ENCODE measurements around the gene PDE4C.
A peak's percentile ranks its signal among the peaks of the same experiment; 100 is the strongest.

The PDE4C gene

DNA sequence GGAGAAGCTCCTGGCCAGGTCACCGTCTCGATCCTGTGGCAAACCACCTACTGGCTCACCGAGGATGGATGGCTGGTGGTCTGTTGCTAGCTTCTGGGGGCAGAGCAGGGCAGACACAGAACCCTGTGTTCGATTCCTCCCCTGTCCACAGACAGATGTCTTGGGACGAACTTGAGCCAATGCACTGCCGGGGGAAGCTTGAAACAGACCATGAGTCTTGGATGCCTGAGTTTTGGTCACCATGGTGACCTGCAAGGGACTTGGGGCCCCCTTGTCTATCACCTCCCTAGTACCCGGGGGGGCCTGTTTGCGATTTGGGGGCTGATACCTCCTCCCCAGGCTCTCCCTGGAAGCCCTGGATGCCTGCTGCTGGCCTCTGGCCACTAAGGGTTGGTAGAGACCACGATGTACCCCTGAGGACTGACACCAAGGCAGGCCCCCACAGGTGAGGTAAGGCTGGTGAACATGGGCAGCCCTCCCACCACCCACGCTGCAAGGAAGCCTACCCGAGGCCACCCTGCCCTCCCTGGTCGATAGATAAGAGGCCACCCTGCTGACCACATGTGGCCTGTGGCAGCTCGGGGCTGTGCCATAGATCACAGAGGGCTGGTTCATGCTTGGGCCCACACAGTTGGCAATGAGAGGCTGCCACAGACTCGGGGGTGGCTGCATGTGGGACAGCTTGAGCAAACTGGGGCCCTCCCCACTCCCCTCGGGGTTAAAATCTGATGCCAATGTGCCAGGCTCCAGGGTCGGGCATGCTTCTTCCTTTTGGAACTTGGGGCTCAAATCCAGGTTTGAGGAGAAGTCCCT is 37.3 kb upstream of the PDE4C start:
- Histone ChIP-seq H3K27ac (ENCODE audit: low read depth, low read length) (no peak overlapping the region), H3K4me3 (ENCODE audit: low read length) (no peak overlapping the region), H3K4me1 (ENCODE audit: control insufficient read depth, insufficient read depth, low read length) (no peaks in the 10 kb centered on the region), H3K9ac (ENCODE audit: low read length) (no peak overlapping the region), H3K36me3 (ENCODE audit: control insufficient read depth, insufficient read depth, low read length) (peaks cover 6% of the 10 kb centered on the region), H3K27me3 (ENCODE audit: control insufficient read depth, insufficient read depth, low read length) (no peaks in the 10 kb centered on the region)

- H3K9ac ChIP-seq (ENCODE audit: low read length) = no peak overlapping the region
- H3K4me1 ChIP-seq (ENCODE audit: control insufficient read depth, insufficient read depth, low read length) = no peaks in the 10 kb centered on the region
- H3K27me3 ChIP-seq (ENCODE audit: control insufficient read depth, insufficient read depth, low read length) = no peaks in the 10 kb centered on the region
- peaks cover 6% of the 10 kb centered on the region for H3K36me3 ChIP-seq (ENCODE audit: control insufficient read depth, insufficient read depth, low read length)
- no peak overlapping the region for H3K4me3 ChIP-seq (ENCODE audit: low read length)
- H3K27ac ChIP-seq (ENCODE audit: low read depth, low read length) = no peak overlapping the region
Measured at GRCh38 chr19:18262917-18263316, 36.7 kb upstream of the PDE4C start.

DNA sequence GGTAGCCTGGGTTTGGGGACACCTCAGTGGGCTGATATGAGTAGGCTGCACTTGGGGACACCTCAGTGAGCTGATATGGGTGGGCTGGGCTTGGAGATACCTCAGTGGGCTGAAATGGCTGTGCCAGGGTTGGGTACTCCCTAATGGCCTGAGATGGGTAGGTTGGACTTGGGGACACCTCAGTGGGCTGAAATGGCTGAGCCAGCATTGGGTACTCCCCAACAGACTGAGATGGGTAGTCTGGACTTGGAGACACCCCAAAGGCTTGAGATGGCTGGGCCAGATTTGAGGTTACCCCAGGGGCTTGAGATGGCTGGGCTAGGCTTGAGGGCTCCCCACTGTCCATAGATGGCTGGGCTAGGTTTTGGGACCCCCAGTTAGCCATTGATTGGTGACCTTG is 35.9 kb upstream of the PDE4C start:
- H3K27me3 ChIP-seq (ENCODE audit: control insufficient read depth, insufficient read depth, low read length) = no peaks in the 10 kb centered on the region
- H3K36me3 ChIP-seq (ENCODE audit: control insufficient read depth, insufficient read depth, low read length) = peaks cover 6% of the 10 kb centered on the region
- no peak overlapping the region for H3K27ac ChIP-seq (ENCODE audit: low read depth, low read length)
- H3K9ac ChIP-seq (ENCODE audit: low read length) = no peak overlapping the region
- no peaks in the 10 kb centered on the region for H3K4me1 ChIP-seq (ENCODE audit: control insufficient read depth, insufficient read depth, low read length)
- no peak overlapping the region for H3K4me3 ChIP-seq (ENCODE audit: low read length)

- Histone ChIP-seq H3K27me3 (ENCODE audit: control insufficient read depth, insufficient read depth, low read length) (no peaks in the 10 kb centered on the region), H3K9ac (ENCODE audit: low read length) (no peak overlapping the region), H3K36me3 (ENCODE audit: control insufficient read depth, insufficient read depth, low read length) (peaks cover 1% of the 10 kb centered on the region), H3K4me3 (ENCODE audit: low read length) (no peak overlapping the region), H3K4me1 (ENCODE audit: control insufficient read depth, insufficient read depth, low read length) (no peaks in the 10 kb centered on the region), H3K27ac (ENCODE audit: low read depth, low read length) (no peak overlapping the region)
Measured at GRCh38 chr19:18261474-18261873, 35.2 kb upstream of the PDE4C start.

- H3K4me3 ChIP-seq (ENCODE audit: low read length) = no peak overlapping the region
- H3K9ac ChIP-seq (ENCODE audit: low read length) = no peak overlapping the region
- no peaks in the 10 kb centered on the region for H3K27me3 ChIP-seq (ENCODE audit: control insufficient read depth, insufficient read depth, low read length)
- no peaks in the 10 kb centered on the region for H3K36me3 ChIP-seq (ENCODE audit: control insufficient read depth, insufficient read depth, low read length)
- no peaks in the 10 kb centered on the region for H3K4me1 ChIP-seq (ENCODE audit: control insufficient read depth, insufficient read depth, low read length)
- H3K27ac ChIP-seq (ENCODE audit: low read depth, low read length) = no peak overlapping the region
Measured at GRCh38 chr19:18259893-18260292, 33.7 kb upstream of the PDE4C start.

DNA sequence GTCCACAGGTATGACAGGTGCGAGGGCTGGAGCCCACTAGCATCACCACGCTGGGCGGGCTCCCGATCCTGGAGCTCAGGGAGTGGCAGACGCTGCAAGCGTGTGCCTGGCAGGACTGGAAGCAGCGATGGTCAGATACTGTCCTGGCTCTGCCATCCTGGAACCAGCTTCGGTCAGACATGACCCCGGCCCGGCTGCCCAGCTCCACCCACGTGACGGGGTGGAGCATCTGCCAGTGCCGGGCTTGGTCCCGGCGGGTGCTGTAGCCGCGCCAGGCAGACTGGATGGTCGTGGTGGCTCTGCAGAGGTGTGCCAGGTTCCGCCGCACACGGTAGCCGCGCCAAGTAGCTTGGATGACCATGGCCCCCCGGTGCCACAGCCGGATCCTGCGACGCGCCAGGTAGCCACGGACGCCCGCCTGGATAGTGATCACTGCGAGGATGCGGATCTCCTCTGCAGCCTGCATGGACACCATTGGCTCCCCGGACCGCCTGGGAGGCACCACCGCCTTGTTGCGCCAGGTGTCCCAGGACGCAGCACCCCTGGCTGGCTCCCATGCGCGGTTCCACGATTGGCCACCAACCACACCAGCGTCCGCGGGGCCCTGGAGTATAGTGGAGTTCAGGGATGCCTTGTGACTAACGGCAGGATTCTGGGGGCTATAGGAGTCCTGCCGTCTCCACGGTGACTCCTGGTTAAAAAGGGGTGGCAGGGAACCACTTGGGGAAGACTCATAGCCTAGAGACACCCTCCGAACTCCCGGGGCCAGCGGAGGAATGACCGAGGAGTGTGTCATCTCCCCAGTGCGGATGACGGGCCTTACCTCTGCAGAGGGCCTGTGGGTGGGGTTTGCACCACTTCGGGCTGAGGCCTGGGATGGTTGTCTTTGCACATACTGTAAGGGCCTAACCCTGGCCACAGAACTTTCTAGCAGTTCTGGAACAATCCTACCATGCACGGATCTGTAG is 31.5 kb upstream of the PDE4C start:
- Histone ChIP-seq H3K27ac (ENCODE audit: low read depth, low read length) (no peak overlapping the region), H3K27me3 (ENCODE audit: control insufficient read depth, insufficient read depth, low read length) (no peaks in the 10 kb centered on the region), H3K4me3 (ENCODE audit: low read length) (no peak overlapping the region), H3K9ac (ENCODE audit: low read length) (no peak overlapping the region), H3K36me3 (ENCODE audit: control insufficient read depth, insufficient read depth, low read length) (no peaks in the 10 kb centered on the region), H3K4me1 (ENCODE audit: control insufficient read depth, insufficient read depth, low read length) (no peaks in the 10 kb centered on the region)

DNA sequence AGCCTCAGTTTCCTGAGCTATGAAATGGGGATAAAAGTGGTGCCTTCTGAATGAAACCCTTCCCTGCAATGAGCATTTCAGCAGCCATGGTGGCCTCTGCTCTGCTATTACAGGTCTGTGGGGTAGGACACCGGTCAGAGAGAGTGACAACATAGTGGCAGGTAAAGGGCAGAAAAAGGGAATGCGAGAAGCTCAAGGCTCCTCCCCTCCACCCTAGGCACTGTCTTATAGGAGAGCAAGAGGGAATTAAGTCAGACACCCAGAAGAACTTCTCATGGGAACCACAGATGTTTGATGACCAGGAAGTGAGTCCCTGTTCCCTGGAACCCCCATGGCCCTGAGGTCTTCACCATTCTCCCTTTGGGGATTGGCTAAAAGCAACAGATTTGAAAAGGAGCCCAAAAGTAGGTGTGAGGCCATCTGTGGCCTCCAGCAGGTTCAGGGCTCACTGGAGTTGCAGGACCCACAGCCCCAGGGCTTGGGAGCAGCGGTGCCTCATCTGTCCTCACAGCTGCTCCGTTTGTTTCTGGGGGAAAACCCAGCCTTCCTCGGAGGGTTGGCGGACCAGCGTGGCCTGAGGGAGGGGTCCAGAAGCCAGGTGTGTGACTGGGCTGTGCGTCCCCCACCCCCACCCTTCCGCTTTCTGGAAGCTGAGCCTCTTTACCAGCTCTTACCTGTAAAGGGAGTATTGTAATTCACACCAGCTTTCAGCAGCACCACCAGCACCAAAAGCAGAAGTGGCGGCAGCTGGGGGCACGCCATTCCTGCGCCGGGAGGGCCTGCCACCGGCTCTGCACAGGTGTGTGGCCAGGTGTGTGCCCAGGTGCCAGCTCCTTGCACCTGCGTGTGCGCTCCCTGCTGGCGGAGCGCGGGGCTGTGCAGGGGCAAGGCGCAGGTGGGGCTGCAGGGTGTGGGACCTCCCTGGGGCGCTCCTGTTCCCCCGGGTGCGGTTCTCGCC is 28.6 kb upstream of the PDE4C start:
- H3K4me3 ChIP-seq (ENCODE audit: low read length) = peak overlapping the region; percentile 27
- no peaks in the 10 kb centered on the region for H3K27me3 ChIP-seq (ENCODE audit: control insufficient read depth, insufficient read depth, low read length)
- H3K9ac ChIP-seq (ENCODE audit: low read length) = no peak overlapping the region
- H3K27ac ChIP-seq (ENCODE audit: low read depth, low read length) = no peak overlapping the region
- no peaks in the 10 kb centered on the region for H3K4me1 ChIP-seq (ENCODE audit: control insufficient read depth, insufficient read depth, low read length)
- no peaks in the 10 kb centered on the region for H3K36me3 ChIP-seq (ENCODE audit: control insufficient read depth, insufficient read depth, low read length)

GRCh38 chr19:18253716-18254115 is 27.5 kb upstream of the PDE4C start:
- H3K9ac ChIP-seq (ENCODE audit: low read length) = no peak overlapping the region
- no peaks in the 10 kb centered on the region for H3K27me3 ChIP-seq (ENCODE audit: control insufficient read depth, insufficient read depth, low read length)
- H3K36me3 ChIP-seq (ENCODE audit: control insufficient read depth, insufficient read depth, low read length) = no peaks in the 10 kb centered on the region
- H3K27ac ChIP-seq (ENCODE audit: low read depth, low read length) = no peak overlapping the region
- no peaks in the 10 kb centered on the region for H3K4me1 ChIP-seq (ENCODE audit: control insufficient read depth, insufficient read depth, low read length)
- no peak overlapping the region for H3K4me3 ChIP-seq (ENCODE audit: low read length)

DNA sequence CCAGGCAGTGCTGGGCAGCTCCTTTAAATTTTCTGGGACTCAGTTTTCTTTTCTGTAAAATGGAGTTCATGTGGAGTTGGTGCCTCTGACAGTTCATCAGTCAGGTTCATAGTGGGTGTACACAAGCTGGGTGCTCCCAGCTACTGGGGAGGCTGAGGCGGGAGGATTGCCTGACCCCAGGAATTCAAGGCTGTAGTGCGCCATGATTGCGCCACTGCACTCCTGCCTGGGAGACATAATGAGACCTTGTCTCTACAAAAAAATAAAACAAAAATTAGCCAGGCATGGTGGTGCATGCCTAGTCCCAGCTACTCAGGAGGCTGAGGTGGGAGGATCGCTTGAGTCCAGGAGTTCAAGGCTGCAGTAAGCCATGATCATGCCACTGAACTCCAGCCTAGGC is 26.9 kb upstream of the PDE4C start:
- no peak overlapping the region for H3K4me3 ChIP-seq (ENCODE audit: low read length)
- no peaks in the 10 kb centered on the region for H3K36me3 ChIP-seq (ENCODE audit: control insufficient read depth, insufficient read depth, low read length)
- no peaks in the 10 kb centered on the region for H3K4me1 ChIP-seq (ENCODE audit: control insufficient read depth, insufficient read depth, low read length)
- H3K9ac ChIP-seq (ENCODE audit: low read length) = no peak overlapping the region
- no peaks in the 10 kb centered on the region for H3K27me3 ChIP-seq (ENCODE audit: control insufficient read depth, insufficient read depth, low read length)
- no peak overlapping the region for H3K27ac ChIP-seq (ENCODE audit: low read depth, low read length)

DNA sequence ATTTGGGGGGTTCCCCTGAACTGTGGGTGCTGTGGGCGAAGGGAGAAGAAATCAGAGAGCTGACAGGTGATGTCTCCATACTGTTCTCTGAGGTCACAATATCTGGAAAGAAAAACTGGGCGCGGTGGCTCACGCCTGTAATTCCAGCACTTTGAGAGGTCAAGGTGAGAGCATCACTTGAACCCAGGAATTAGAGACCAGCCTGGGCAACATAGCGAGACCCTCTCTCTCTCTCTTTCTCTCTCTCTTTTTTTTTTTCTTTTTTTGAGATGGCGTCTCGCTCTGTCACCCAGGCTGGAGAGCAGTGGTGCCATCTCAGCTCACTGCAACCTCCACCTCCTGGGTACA is 26.1 kb upstream of the PDE4C start:
- no peaks in the 10 kb centered on the region for H3K4me1 ChIP-seq (ENCODE audit: control insufficient read depth, insufficient read depth, low read length)
- H3K4me3 ChIP-seq (ENCODE audit: low read length) = no peak overlapping the region
- H3K27me3 ChIP-seq (ENCODE audit: control insufficient read depth, insufficient read depth, low read length) = peaks cover 3% of the 10 kb centered on the region
- H3K27ac ChIP-seq (ENCODE audit: low read depth, low read length) = no peak overlapping the region
- no peaks in the 10 kb centered on the region for H3K36me3 ChIP-seq (ENCODE audit: control insufficient read depth, insufficient read depth, low read length)
- no peak overlapping the region for H3K9ac ChIP-seq (ENCODE audit: low read length)

DNA sequence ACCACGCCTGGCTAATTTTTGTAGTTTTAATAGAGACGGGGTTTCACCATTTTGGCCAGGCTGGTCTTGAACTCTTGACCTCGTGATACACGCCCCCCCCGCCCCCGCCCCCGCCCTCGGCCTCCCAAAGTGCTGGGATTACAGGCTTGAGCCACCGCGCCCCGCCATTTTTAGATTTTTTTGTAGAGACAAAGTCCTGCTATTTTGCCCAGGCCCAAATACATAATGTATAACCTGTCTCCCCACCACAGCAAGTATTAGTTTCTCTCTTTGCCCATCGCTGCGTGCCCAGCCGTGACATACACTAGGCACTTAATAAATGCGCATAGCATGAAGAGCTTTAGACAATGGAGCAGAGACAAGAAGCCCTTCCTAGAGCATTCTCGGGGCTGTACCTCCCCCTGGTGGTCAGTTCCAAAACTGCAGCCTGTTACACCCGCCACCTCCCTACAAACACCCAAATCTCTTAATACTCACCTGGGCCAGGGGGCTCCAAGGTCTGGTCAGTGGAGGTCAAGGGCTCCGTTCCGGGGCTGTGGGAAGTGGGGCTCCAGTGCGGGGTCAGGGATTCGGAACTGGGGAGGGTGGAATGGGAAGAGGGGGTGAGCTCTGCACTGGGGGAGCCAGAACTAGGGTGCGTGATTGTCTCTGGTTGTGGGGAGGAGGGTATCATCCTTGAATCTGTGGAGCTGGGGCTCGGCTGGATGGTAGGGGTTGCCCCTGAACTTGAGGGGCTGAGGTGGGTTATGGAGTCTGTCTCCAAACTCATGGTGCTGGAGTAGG is 25.5 kb upstream of the PDE4C start:
- Histone ChIP-seq H3K4me1 (ENCODE audit: control insufficient read depth, insufficient read depth, low read length) (no peaks in the 10 kb centered on the region), H3K36me3 (ENCODE audit: control insufficient read depth, insufficient read depth, low read length) (no peaks in the 10 kb centered on the region), H3K27ac (ENCODE audit: low read depth, low read length) (no peak overlapping the region), H3K4me3 (ENCODE audit: low read length) (no peak overlapping the region), H3K27me3 (ENCODE audit: control insufficient read depth, insufficient read depth, low read length) (peaks cover 3% of the 10 kb centered on the region), H3K9ac (ENCODE audit: low read length) (no peak overlapping the region)

Measured in rectal smooth muscle tissue (tissue), 1 donor.